ENCODE data around the gene PDE6C.

DNA sequence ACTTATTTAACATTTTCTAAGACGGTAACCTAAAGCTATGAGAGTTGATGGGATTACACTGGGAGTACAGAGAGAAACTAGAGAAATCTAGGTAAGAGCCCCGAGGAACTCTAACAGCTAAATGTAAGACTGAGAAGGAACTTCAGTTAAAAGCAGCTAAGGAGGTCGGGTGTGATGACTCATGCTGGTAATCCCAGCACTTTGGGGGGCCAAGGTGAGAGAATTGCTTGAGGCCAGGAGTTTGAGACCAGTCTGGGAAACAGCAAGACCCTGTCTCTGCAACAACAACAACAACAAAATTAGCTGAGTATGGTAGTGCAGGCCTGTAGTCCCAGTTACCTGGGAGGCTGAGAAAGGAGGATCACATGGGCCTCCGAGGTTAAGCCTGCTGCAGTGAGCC, 66.0 kb downstream of the PDE6C start:
- TF ChIP-seq POLR2AphosphoS5 (IDR thresholded peaks at IDR 0.05; ENCODE audit: low read depth, low read length), result no peak
- no peak for TF ChIP-seq TAF1 (IDR thresholded peaks at IDR 0.05; ENCODE audit: borderline replicate concordance, insufficient read depth, low read length)
- TF ChIP-seq, protein P1, sequence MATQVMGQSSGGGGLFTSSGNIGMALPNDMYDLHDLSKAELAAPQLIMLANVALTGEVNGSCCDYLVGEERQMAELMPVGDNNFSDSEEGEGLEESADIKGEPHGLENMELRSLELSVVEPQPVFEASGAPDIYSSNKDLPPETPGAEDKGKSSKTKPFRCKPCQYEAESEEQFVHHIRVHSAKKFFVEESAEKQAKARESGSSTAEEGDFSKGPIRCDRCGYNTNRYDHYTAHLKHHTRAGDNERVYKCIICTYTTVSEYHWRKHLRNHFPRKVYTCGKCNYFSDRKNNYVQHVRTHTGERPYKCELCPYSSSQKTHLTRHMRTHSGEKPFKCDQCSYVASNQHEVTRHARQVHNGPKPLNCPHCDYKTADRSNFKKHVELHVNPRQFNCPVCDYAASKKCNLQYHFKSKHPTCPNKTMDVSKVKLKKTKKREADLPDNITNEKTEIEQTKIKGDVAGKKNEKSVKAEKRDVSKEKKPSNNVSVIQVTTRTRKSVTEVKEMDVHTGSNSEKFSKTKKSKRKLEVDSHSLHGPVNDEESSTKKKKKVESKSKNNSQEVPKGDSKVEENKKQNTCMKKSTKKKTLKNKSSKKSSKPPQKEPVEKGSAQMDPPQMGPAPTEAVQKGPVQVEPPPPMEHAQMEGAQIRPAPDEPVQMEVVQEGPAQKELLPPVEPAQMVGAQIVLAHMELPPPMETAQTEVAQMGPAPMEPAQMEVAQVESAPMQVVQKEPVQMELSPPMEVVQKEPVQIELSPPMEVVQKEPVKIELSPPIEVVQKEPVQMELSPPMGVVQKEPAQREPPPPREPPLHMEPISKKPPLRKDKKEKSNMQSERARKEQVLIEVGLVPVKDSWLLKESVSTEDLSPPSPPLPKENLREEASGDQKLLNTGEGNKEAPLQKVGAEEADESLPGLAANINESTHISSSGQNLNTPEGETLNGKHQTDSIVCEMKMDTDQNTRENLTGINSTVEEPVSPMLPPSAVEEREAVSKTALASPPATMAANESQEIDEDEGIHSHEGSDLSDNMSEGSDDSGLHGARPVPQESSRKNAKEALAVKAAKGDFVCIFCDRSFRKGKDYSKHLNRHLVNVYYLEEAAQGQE (IDR thresholded peaks at IDR 0.05; ENCODE audit: insufficient read depth in 1 of 2, low read depth in 2 of 2, low read length in 2 of 2), result no peak
- TF ChIP-seq SIN3A (IDR thresholded peaks at IDR 0.05; ENCODE audit: borderline replicate concordance, insufficient read depth, low read length), result no peak
